ENCODE data around the gene MPPE1. TPM values are rescaled to one million over a fixed set of nuclear protein-coding genes. Genes with fewer than 3 reads are reported as not detected.

MPPE1 gene
- polyA plus RNA-seq, 3 donors = 53.4 to 96.8 (median 92.3) TPM

DNA sequence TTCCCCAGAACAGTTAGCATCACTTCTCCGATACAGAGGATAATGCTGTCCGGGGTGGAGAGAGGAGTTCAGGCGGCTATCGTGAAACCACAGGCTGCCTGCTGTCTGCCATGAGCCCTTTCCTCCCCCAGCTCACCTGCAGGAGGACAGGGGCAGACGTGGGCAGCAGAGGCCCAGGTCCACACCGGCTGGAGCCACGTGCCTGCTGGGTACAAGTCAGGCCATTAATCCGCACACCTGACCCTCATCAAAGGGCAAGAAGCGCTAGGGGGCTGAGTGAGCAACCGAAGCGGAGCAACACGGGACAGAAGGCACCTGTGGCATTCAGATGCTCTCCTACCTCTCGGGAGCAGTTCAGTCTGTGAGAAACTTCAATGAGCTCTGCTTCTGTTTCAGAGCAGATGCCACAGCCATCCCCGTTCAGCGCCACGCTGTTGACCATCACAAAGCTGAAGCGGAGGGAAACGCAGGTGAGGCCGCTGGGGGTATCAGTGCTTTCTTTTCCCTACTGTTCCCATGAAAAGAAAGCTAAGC lies 21.5 kb downstream of the MPPE1 start:
- no peak overlapping the region for H3K9ac ChIP-seq (ENCODE audit: insufficient read depth, low read length, poor library complexity, severe bottlenecking)
- H3K9me3 ChIP-seq (replicated peaks in 1 of 2; ENCODE audit: control insufficient read depth in 1 of 2, insufficient read depth in 1 of 2, low read length in 2 of 2) = no peaks in the 10 kb centered on the region
- DNase-seq = no peak
- Mint-ChIP-seq H3K27me3 (ENCODE audit: low read depth in 3 of 3) (no peaks in the 10 kb centered on the region), H3K4me3 (no peak overlapping the region), H3K36me3 (peaks cover 53 to 69% of the 10 kb centered on the region in 2 donors), H3K4me1 (peaks cover 47% of the 10 kb centered on the region), H3K9me3 (peaks cover 0 to 2% (median 0%) of the 10 kb centered on the region in 7 donors), H3K27ac (peak overlapping the region in 6 of 7 donors; percentile 60 to 90 (median 78))
- peaks cover 46 to 62% of the 10 kb centered on the region in 2 donors for H3K36me3 ChIP-seq (replicated peaks in 1 of 2; ENCODE audit: control insufficient read depth in 1 of 2, insufficient read depth in 2 of 2, low read length in 2 of 2)
- no peak for TF ChIP-seq CTCF (IDR thresholded peaks at IDR 0.05)
- peaks cover 47 to 49% of the 10 kb centered on the region in 2 donors for H3K4me1 ChIP-seq (ENCODE audit: control insufficient read depth in 1 of 2, insufficient read depth in 2 of 2, low read length in 2 of 2)
- intact Hi-C loops (cut with micrococcal nuclease) = no loop called here
- peak overlapping the region; percentile 7 to 35 for H3K27ac ChIP-seq (ENCODE audit: low read depth in 1 of 2, low read length in 2 of 2)
- H3K27me3 ChIP-seq (ENCODE audit: control insufficient read depth in 2 of 2, insufficient read depth in 2 of 2, low read length in 2 of 2) = no peaks in the 10 kb centered on the region
- no peaks in the 10 kb centered on the region for H3K79me2 ChIP-seq (ENCODE audit: insufficient read depth, low read length)
- H3K4me2 ChIP-seq (replicated peaks; ENCODE audit: extremely low read depth, low read length, poor library complexity, severe bottlenecking) = no peak overlapping the region
- no peaks in the 10 kb centered on the region for H4K20me1 ChIP-seq (ENCODE audit: insufficient read depth, low read length)
- no peak overlapping the region for H3K4me3 ChIP-seq (replicated peaks in 1 of 3; ENCODE audit: low read depth in 2 of 3, low read length in 3 of 3)
- 96% methylated on average over 14 of the region's 19 CpGs for WGBS (ENCODE audit: insufficient coverage)
- H2AFZ ChIP-seq (ENCODE audit: insufficient read depth, low read depth, low read length, poor library complexity, severe bottlenecking) = no peak overlapping the region

- Histone ChIP-seq H2AFZ (ENCODE audit: insufficient read depth, low read depth, low read length, poor library complexity, severe bottlenecking) (peak overlapping the region; percentile 60), H3K27ac (ENCODE audit: low read depth in 1 of 2, low read length in 2 of 2) (peak overlapping the region; percentile 81 to 86), H4K20me1 (ENCODE audit: insufficient read depth, low read length) (no peaks in the 10 kb centered on the region), H3K9ac (ENCODE audit: insufficient read depth, low read length, poor library complexity, severe bottlenecking) (peak overlapping the region; percentile 35), H3K79me2 (ENCODE audit: insufficient read depth, low read length) (no peaks in the 10 kb centered on the region), H3K9me3 (replicated peaks in 1 of 2; ENCODE audit: control insufficient read depth in 1 of 2, insufficient read depth in 1 of 2, low read length in 2 of 2) (no peaks in the 10 kb centered on the region), H3K27me3 (ENCODE audit: control insufficient read depth in 2 of 2, insufficient read depth in 2 of 2, low read length in 2 of 2) (no peaks in the 10 kb centered on the region), H3K4me2 (replicated peaks; ENCODE audit: extremely low read depth, low read length, poor library complexity, severe bottlenecking) (peak overlapping the region; percentile 52), H3K4me3 (replicated peaks in 1 of 3; ENCODE audit: low read depth in 2 of 3, low read length in 3 of 3) (peak overlapping the region in 1 of 3 experiments; percentile 51), H3K36me3 (replicated peaks in 1 of 2; ENCODE audit: control insufficient read depth in 1 of 2, insufficient read depth in 2 of 2, low read length in 2 of 2) (peaks cover 46 to 58% of the 10 kb centered on the region in 2 donors), H3K4me1 (ENCODE audit: control insufficient read depth in 1 of 2, insufficient read depth in 2 of 2, low read length in 2 of 2) (peaks cover 50 to 56% of the 10 kb centered on the region in 2 donors)
- 3% methylated on average over 15 of the region's 22 CpGs for WGBS (ENCODE audit: insufficient coverage)
- Mint-ChIP-seq H3K27ac (peak overlapping the region; percentile 88 to 95 (median 91)), H3K36me3 (peaks cover 56 to 71% of the 10 kb centered on the region in 2 donors), H3K4me3 (peak overlapping the region; percentile 41 to 65), H3K27me3 (ENCODE audit: low read depth in 3 of 3) (no peaks in the 10 kb centered on the region), H3K4me1 (peaks cover 53% of the 10 kb centered on the region), H3K9me3 (peaks cover 0 to 2% (median 0%) of the 10 kb centered on the region in 7 donors)
- intact Hi-C loops (cut with micrococcal nuclease) = no loop called here
- no peak for TF ChIP-seq CTCF (IDR thresholded peaks at IDR 0.05)
- DNase-seq = peak; percentile 70 to 76 (median 73)
Measured at GRCh38 chr18:11885278-11885947, 22.7 kb downstream of the MPPE1 start.

Measured in CD14-positive monocyte (primary cell).